K562 (cell line): ENCODE data around the gene R3HDM2. TPM values are rescaled to one million over a fixed set of nuclear protein-coding genes. Genes with fewer than 3 reads are reported as not detected.

ENCODE experiments used
- ATF4 ChIP-seq: fragments of 450-650 bp; formaldehyde crosslinking; IDR thresholded peaks from 2 replicates; pipeline ENCODE4 v1.4.0; 2022; ENCODE audit warnings: mild to moderate bottlenecking, moderate library complexity
- FIP1L1 ChIP-seq: fragments of 200-400 bp; formaldehyde crosslinking; IDR thresholded peaks from 2 replicates; pipeline ENCODE4 v1.6.1; 2018; ENCODE audit warnings: mild to moderate bottlenecking, low read depth, low read length; ENCODE audit not compliant: poor library complexity, severe bottlenecking
- GATAD2A ChIP-seq: fragments of 450-650 bp; IDR thresholded peaks from 2 replicates; pipeline ENCODE4 v1.6.1; 2017
- SMC3 ChIP-seq: conservative IDR thresholded peaks from 2 replicates; pipeline ENCODE4 v1.6.1; 2011; ENCODE audit warnings: low read depth, low read length, improper control_type of control experiment; ENCODE audit not compliant: insufficient read depth
- ZMIZ1 ChIP-seq, 2 experiments: fragments of 150-350 bp in 1 of 2; IDR thresholded peaks; 2 replicates each; pipeline ENCODE4 v1.6.1; 2012 to 2016; ENCODE audit warnings: low read depth in 2 of 2, low read length in 2 of 2, mild to moderate bottlenecking in 1 of 2, moderate library complexity in 1 of 2
- polyA plus RNA-seq, 8 experiments: library from polyadenylated mRNA; depleted of rRNA in 4 of 8; stranded (reverse) in 5 of 8; unstranded in 3 of 8; fragments of >200 nt; fragmentation: Nextera tagmentation in 2 of 8; fragmentation: Illumina TruSeq in 1 of 8; extraction: Ambion mirVana in 2 of 8; extraction: Trizol in 1 of 8; gene quantifications; 2 replicates each; pipeline versions ENCODE4 v1.2.1 to v1.2.3, GENCODE V29; 2011 to 2014; ENCODE audit warnings: inconsistent platforms in 1 of 8, missing spikeins in 1 of 8
- total RNA-seq, 7 experiments: library from RNA; depleted of rRNA in 6 of 7; stranded (reverse); fragments of >200 nt in 6 of 7; fragmentation: Illumina TruSeq in 2 of 7; extraction: Trizol in 2 of 7; gene quantifications; 2 replicates each; pipeline versions ENCODE4 v1.2.1 to v1.2.3, GENCODE V29; 2011 to 2021; ENCODE audit warnings: low replicate concordance in 1 of 7
- TF ChIP-seq, protein P1 (sequence below), 2 experiments: fragments of 450-650 bp; formaldehyde crosslinking in 1 of 2; IDR thresholded peaks; 2 replicates each; pipeline versions ENCODE4 v1.4.0 to v1.6.1; 2014 to 2020; ENCODE audit warnings: mild to moderate bottlenecking in 2 of 2, borderline replicate concordance in 1 of 2, low read depth in 1 of 2
- TF ChIP-seq, protein P2 (sequence below): fragments of 250-450 bp; sonication (Bioruptor Pico); IDR thresholded peaks from 2 replicates; pipeline ENCODE4 v1.8.0; 2021; ENCODE audit warnings: mild to moderate bottlenecking, moderate library complexity

Gene R3HDM2
- total and polyA plus RNA-seq, 9 of the 15 experiments (the other 6 are each of a cell fraction or from before 2014, with no cell fraction given): 3.3 to 18.8 (median 9.0) TPM

DNA sequence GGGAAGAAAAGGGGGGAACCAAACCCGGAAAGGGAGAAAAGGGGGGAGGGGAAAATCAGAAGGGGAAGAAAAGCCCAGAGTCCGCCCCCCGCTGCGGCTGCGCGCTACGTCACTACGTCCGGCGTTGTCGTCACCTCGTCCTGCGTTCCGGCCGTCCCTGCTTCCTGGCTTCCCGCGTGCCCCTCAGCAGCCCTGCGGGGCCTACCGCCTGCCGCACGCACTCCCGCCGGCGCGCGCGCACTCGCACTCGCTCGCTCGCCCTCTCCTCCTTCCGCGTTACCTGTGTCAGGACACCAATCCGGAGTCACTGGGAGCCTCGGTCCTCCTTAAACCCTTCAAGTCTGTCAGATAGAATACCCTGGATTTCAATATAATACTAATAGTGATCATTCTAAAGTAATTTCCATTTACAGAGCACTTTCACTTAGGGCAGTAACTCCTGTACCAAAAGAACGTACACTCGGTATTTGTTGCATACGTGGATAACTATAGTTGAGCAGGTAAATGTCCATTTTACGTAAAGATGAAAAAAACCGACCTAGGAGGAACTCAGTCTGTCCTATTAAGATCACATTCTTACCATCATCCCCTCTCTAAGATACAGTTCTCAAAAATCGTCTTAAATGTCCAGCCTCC, at the start of gene R3HDM2 (continued):
- TF ChIP-seq, protein P1, sequence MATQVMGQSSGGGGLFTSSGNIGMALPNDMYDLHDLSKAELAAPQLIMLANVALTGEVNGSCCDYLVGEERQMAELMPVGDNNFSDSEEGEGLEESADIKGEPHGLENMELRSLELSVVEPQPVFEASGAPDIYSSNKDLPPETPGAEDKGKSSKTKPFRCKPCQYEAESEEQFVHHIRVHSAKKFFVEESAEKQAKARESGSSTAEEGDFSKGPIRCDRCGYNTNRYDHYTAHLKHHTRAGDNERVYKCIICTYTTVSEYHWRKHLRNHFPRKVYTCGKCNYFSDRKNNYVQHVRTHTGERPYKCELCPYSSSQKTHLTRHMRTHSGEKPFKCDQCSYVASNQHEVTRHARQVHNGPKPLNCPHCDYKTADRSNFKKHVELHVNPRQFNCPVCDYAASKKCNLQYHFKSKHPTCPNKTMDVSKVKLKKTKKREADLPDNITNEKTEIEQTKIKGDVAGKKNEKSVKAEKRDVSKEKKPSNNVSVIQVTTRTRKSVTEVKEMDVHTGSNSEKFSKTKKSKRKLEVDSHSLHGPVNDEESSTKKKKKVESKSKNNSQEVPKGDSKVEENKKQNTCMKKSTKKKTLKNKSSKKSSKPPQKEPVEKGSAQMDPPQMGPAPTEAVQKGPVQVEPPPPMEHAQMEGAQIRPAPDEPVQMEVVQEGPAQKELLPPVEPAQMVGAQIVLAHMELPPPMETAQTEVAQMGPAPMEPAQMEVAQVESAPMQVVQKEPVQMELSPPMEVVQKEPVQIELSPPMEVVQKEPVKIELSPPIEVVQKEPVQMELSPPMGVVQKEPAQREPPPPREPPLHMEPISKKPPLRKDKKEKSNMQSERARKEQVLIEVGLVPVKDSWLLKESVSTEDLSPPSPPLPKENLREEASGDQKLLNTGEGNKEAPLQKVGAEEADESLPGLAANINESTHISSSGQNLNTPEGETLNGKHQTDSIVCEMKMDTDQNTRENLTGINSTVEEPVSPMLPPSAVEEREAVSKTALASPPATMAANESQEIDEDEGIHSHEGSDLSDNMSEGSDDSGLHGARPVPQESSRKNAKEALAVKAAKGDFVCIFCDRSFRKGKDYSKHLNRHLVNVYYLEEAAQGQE (IDR thresholded peaks at IDR 0.05; ENCODE audit: borderline replicate concordance): no peak
- TF ChIP-seq, protein P1 (CRISPR knock-in tag; IDR thresholded peaks at IDR 0.05; ENCODE audit: low read depth): no peak
- TF ChIP-seq GATAD2A: no peak
- TF ChIP-seq SMC3: no peak
- TF ChIP-seq FIP1L1: no peak
- TF ChIP-seq ATF4 (CRISPR knock-in tag): no peak
- TF ChIP-seq, protein P2, sequence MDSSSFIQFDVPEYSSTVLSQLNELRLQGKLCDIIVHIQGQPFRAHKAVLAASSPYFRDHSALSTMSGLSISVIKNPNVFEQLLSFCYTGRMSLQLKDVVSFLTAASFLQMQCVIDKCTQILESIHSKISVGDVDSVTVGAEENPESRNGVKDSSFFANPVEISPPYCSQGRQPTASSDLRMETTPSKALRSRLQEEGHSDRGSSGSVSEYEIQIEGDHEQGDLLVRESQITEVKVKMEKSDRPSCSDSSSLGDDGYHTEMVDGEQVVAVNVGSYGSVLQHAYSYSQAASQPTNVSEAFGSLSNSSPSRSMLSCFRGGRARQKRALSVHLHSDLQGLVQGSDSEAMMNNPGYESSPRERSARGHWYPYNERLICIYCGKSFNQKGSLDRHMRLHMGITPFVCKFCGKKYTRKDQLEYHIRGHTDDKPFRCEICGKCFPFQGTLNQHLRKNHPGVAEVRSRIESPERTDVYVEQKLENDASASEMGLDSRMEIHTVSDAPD: no peak
- TF ChIP-seq ZMIZ1 (IDR thresholded peaks at IDR 0.05; ENCODE audit: low read depth in 2 of 2, low read length in 2 of 2): no peak
